Measurements from ENCODE around the gene DZIP1L. TPM values are rescaled to one million over a fixed set of nuclear protein-coding genes. Genes with fewer than 3 reads are reported as not detected.

Gene DZIP1L
- total RNA-seq, 1 experiment from 2014 or later, result 15.3 TPM

- no peak for TF ChIP-seq ARID4B (CRISPR knock-in tag; IDR thresholded peaks at IDR 0.05; ENCODE audit: borderline replicate concordance)
- TF ChIP-seq CREM (CRISPR knock-in tag; IDR thresholded peaks at IDR 0.05), result no peak
- no peak for TF ChIP-seq NFE2L1 (CRISPR knock-in tag; IDR thresholded peaks at IDR 0.05)
- no peak for TF ChIP-seq ZNF138 (CRISPR knock-in tag; conservative IDR thresholded peaks at IDR 0.05)
- no peak for TF ChIP-seq PRRX2 (CRISPR knock-in tag; IDR thresholded peaks at IDR 0.05)
- TF ChIP-seq TCF7 (CRISPR knock-in tag; IDR thresholded peaks at IDR 0.05; ENCODE audit: low read depth), result no peak
- no peak for TF ChIP-seq JAZF1 (CRISPR knock-in tag; IDR thresholded peaks at IDR 0.05)
- no peak for TF ChIP-seq TEAD1 (CRISPR knock-in tag; IDR thresholded peaks at IDR 0.05)
- no peak for TF ChIP-seq ZNF281 (CRISPR knock-in tag; IDR thresholded peaks at IDR 0.05)
- no peak for TF ChIP-seq SMAD4 (CRISPR knock-in tag; IDR thresholded peaks at IDR 0.05)
These were observed 73.4 kb downstream of the DZIP1L start (continued) for GRCh38 chr3:138042043-138042442.

- H3K27ac Mint-ChIP-seq, result no peak overlapping the region
- ChIA-PET CTCF (interaction anchor here (0.6 to 1.9 kb wide), 9 partner anchors 8 to 142 kb away, joined by 3 to 12 read pairs (median 3); no protein-coding TSS in a partner anchor), POLR2A (no interaction called here)
- DNase-seq (ENCODE audit: low spot score) (no peak), ATAC-seq (peak; percentile 60)
- no peaks in the 10 kb centered on the region for H3K36me3 Mint-ChIP-seq
- no peaks in the 10 kb centered on the region for H3K27me3 Mint-ChIP-seq (ENCODE audit: low read depth)
- H3K9me3 Mint-ChIP-seq, result no peaks in the 10 kb centered on the region
- H3K4me1 Mint-ChIP-seq, result 0 out of 2 replicates have a peak, but pooled peaks cover 3% of the 10 kb centered on the region
- H3K4me3 Mint-ChIP-seq, result no peak overlapping the region
- no peak for TF ChIP-seq ERG (CRISPR knock-in tag; IDR thresholded peaks at IDR 0.05)
- no peak for TF ChIP-seq ATF1 (CRISPR knock-in tag; IDR thresholded peaks at IDR 0.05)
- no peak for TF ChIP-seq ZNF396 (CRISPR knock-in tag; IDR thresholded peaks at IDR 0.05; ENCODE audit: borderline replicate concordance)
- TF ChIP-seq PRRX2 (CRISPR knock-in tag; IDR thresholded peaks at IDR 0.05), result no peak
- TF ChIP-seq MLX (CRISPR knock-in tag; IDR thresholded peaks at IDR 0.05), result no peak
- no peak for TF ChIP-seq AFF4 (CRISPR knock-in tag; IDR thresholded peaks at IDR 0.05; ENCODE audit: borderline replicate concordance)
- no peak for TF ChIP-seq MYBL2 (CRISPR knock-in tag; IDR thresholded peaks at IDR 0.05)
- TF ChIP-seq ZNF121 (CRISPR knock-in tag; IDR thresholded peaks at IDR 0.05), result no peak
- no peak for TF ChIP-seq FOXP1 (CRISPR knock-in tag; IDR thresholded peaks at IDR 0.05; ENCODE audit: borderline replicate concordance)
- TF ChIP-seq NFE2L1 (CRISPR knock-in tag; IDR thresholded peaks at IDR 0.05), result no peak
- no peak for TF ChIP-seq STAT6 (CRISPR knock-in tag; conservative IDR thresholded peaks at IDR 0.05; ENCODE audit: low read depth)
- no peak for TF ChIP-seq TEAD4 (CRISPR knock-in tag; IDR thresholded peaks at IDR 0.05)
These were observed 76.5 kb downstream of the DZIP1L start for GRCh38 chr3:138038725-138039462.
